Measurements from ENCODE around the gene VAPB. TPM values are rescaled to one million over a fixed set of nuclear protein-coding genes. Genes with fewer than 3 reads are reported as not detected.
"Not testable (repeated sequence)": the region's sequence is repeated elsewhere in the genome, so short reads cannot be mapped to it uniquely, and the experiment has no call there.

The VAPB gene
- total RNA-seq, 1 experiment from 2014 or later: 46.6 TPM

DNA sequence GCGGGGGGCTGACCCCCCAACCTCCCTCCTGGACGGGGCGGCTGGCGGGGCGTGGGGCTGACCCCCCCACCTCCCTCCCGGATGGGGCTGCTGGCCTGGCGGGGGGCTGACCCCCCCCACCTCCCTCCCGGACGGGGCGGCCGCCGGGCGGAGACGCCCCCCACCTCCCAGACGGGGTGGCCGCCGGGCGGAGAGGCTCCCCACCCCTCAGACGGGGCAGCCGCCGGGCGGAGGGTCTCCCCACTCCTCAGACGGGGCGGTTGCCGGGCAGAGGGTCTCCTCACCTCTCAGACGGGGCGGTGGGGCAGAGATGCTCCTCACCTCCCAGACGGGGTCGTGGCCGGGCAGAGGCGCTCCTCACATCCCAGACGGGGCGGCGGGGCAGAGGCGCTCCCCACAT is 25.2 kb downstream of the VAPB start:
- ATAC-seq; H3K27ac Mint-ChIP-seq; CTCF ChIA-PET; H3K4me3 Mint-ChIP-seq; H3K9me3 Mint-ChIP-seq; DNase-seq (ENCODE audit: low spot score); H3K27me3 Mint-ChIP-seq (ENCODE audit: low read depth); POLR2A ChIA-PET: not testable (repeated sequence)
- H3K36me3 Mint-ChIP-seq: peaks cover 23% of the 10 kb centered on the region
- peaks cover 47% of the 10 kb centered on the region for H3K4me1 Mint-ChIP-seq

DNA sequence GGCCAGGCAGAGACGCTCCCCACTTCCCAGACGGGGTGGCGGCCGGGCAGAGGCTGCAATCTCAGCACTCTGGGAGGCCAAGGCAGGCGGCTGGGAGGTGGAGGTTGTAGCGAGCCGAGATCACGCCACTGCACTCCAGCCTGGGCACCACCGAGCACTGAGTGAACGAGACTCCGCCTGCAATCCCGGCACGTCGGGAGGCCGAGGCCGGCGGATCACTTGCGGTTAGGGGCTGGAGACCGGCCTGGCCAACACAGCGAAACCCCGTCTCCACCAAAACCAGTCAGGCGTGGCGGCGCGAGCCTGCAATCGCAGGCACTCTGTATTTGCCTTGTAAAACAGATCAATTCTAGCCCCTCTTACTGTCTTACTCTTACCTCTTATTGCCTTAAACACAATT is 25.8 kb downstream of the VAPB start:
- H3K4me3 Mint-ChIP-seq, CTCF ChIA-PET: not testable (repeated sequence)

DNA sequence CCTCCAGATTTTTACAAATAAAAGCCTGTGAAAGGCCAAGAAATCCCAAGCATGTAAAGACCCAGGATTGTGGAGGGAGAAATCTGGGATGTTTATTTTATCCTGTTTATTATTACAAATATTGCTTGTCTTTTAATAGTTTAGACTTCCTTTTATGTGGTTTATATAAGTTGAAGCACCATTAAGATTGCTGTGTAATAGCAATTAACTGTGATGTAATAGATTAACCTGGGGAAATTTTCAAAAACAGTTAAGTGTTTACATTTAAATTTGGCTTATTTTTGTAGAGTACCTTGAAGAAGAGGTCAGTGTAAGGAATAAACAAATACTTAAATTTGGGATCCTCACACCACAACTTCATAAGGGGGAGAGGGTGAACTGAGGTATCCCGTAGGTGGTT is 27.0 kb downstream of the VAPB start:
- DNase-seq (ENCODE audit: low spot score): no peak
- TF ChIP-seq, protein P1, sequence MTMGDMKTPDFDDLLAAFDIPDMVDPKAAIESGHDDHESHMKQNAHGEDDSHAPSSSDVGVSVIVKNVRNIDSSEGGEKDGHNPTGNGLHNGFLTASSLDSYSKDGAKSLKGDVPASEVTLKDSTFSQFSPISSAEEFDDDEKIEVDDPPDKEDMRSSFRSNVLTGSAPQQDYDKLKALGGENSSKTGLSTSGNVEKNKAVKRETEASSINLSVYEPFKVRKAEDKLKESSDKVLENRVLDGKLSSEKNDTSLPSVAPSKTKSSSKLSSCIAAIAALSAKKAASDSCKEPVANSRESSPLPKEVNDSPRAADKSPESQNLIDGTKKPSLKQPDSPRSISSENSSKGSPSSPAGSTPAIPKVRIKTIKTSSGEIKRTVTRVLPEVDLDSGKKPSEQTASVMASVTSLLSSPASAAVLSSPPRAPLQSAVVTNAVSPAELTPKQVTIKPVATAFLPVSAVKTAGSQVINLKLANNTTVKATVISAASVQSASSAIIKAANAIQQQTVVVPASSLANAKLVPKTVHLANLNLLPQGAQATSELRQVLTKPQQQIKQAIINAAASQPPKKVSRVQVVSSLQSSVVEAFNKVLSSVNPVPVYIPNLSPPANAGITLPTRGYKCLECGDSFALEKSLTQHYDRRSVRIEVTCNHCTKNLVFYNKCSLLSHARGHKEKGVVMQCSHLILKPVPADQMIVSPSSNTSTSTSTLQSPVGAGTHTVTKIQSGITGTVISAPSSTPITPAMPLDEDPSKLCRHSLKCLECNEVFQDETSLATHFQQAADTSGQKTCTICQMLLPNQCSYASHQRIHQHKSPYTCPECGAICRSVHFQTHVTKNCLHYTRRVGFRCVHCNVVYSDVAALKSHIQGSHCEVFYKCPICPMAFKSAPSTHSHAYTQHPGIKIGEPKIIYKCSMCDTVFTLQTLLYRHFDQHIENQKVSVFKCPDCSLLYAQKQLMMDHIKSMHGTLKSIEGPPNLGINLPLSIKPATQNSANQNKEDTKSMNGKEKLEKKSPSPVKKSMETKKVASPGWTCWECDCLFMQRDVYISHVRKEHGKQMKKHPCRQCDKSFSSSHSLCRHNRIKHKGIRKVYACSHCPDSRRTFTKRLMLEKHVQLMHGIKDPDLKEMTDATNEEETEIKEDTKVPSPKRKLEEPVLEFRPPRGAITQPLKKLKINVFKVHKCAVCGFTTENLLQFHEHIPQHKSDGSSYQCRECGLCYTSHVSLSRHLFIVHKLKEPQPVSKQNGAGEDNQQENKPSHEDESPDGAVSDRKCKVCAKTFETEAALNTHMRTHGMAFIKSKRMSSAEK (CRISPR knock-in tag; IDR thresholded peaks at IDR 0.05; ENCODE audit: borderline replicate concordance): no peak
- no peak for ATAC-seq
- Mint-ChIP-seq H3K4me1 (peaks cover 33% of the 10 kb centered on the region), H3K4me3 (no peak overlapping the region), H3K9me3 (peaks cover 7% of the 10 kb centered on the region), H3K36me3 (peaks cover 38% of the 10 kb centered on the region), H3K27me3 (ENCODE audit: low read depth) (peaks cover 7% of the 10 kb centered on the region; the same call in 1 of the 2 replicates), H3K27ac (peak overlapping the region; percentile 94)
- ChIA-PET CTCF (no interaction called here), POLR2A (no interaction called here)

More for the DNA sequence above, 25.8 kb downstream of the VAPB start:
- H3K27me3 Mint-ChIP-seq (ENCODE audit: low read depth); H3K27ac Mint-ChIP-seq; DNase-seq (ENCODE audit: low spot score); ATAC-seq; POLR2A ChIA-PET; H3K9me3 Mint-ChIP-seq: not testable (repeated sequence)
- Mint-ChIP-seq H3K36me3 (peaks cover 29% of the 10 kb centered on the region), H3K4me1 (peaks cover 41% of the 10 kb centered on the region)

DNA sequence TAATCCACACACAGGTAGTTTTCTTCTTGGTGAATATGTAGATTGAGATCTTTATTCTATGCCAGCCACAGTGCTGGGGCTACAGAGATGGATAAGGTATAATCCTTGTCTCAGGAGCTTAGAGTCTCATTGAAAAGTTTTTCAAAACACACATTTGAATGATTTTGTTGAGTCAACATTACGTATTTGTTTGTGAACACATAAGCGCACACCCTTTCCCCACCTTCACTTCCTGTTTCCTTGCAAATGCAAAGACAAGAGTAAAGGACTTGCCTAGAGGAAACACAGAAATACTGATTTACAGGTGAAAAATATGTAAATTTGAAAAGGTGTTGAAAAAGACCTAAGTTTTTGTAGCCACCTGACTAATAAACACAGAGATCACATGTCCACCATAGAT is 27.8 kb downstream of the VAPB start:
- Mint-ChIP-seq H3K27ac (peak overlapping the region; percentile 94), H3K36me3 (peaks cover 36% of the 10 kb centered on the region), H3K4me3 (peak overlapping the region; percentile 33; the same call in 1 of the 2 replicates), H3K27me3 (ENCODE audit: low read depth) (peaks cover 7% of the 10 kb centered on the region; the same call in 1 of the 2 replicates), H3K9me3 (peaks cover 7% of the 10 kb centered on the region), H3K4me1 (peaks cover 39% of the 10 kb centered on the region)
- ChIA-PET CTCF (no interaction called here), POLR2A (no interaction called here)
- TF ChIP-seq, protein P2, sequence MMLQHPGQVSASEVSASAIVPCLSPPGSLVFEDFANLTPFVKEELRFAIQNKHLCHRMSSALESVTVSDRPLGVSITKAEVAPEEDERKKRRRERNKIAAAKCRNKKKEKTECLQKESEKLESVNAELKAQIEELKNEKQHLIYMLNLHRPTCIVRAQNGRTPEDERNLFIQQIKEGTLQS (CRISPR knock-in tag; conservative IDR thresholded peaks at IDR 0.05): no peak
- TF ChIP-seq, protein P3, sequence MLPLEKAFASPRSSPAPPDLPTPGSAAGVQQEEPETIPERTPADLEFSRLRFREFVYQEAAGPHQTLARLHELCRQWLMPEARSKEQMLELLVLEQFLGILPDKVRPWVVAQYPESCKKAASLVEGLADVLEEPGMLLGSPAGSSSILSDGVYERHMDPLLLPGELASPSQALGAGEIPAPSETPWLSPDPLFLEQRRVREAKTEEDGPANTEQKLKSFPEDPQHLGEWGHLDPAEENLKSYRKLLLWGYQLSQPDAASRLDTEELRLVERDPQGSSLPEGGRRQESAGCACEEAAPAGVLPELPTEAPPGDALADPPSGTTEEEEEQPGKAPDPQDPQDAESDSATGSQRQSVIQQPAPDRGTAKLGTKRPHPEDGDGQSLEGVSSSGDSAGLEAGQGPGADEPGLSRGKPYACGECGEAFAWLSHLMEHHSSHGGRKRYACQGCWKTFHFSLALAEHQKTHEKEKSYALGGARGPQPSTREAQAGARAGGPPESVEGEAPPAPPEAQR (CRISPR knock-in tag; IDR thresholded peaks at IDR 0.05): no peak
- no peak for TF ChIP-seq TEAD4 (CRISPR knock-in tag; IDR thresholded peaks at IDR 0.05)
- TF ChIP-seq, protein P4, sequence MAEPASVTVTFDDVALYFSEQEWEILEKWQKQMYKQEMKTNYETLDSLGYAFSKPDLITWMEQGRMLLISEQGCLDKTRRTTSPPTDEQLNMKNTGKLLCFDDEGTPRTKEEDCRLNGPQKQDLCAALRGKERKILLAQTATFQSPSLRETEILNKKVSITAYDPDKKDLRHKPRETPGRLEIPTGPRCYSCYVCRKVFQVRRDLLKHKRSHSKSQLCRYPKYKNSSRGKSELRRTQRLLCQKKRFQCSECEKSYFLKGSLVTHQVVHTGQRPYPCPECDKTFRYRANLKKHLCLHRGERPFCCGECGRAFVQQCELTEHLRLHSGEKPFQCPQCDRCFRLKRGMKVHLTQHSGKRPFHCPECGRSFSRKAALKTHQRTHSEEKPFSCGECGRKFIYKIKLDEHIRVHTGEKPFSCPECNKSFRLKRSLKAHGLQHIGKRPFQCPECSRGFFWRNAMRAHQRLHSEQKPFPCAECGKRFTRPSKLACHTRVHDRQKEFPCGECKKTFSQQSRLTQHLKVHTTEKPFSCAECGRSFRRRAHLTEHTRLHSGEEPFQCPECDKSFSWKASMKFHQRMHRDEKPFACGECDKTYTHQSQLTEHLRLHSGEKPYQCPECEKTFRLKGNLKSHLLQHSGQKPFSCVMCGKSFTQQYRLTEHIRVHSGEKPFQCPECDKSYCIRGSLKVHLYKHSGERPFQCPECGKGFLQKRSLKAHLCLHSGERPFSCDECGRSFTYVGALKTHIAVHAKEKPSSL (CRISPR knock-in tag; conservative IDR thresholded peaks at IDR 0.05): no peak
- TF ChIP-seq NFATC4 (CRISPR knock-in tag; IDR thresholded peaks at IDR 0.05): no peak
- TF ChIP-seq, protein P5, sequence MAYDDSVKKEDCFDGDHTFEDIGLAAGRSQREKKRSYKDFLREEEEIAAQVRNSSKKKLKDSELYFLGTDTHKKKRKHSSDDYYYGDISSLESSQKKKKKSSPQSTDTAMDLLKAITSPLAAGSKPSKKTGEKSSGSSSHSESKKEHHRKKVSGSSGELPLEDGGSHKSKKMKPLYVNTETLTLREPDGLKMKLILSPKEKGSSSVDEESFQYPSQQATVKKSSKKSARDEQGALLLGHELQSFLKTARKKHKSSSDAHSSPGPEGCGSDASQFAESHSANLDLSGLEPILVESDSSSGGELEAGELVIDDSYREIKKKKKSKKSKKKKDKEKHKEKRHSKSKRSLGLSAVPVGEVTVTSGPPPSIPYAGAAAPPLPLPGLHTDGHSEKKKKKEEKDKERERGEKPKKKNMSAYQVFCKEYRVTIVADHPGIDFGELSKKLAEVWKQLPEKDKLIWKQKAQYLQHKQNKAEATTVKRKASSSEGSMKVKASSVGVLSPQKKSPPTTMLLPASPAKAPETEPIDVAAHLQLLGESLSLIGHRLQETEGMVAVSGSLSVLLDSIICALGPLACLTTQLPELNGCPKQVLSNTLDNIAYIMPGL (CRISPR knock-in tag; IDR thresholded peaks at IDR 0.05): no peak
- TF ChIP-seq, protein P6, sequence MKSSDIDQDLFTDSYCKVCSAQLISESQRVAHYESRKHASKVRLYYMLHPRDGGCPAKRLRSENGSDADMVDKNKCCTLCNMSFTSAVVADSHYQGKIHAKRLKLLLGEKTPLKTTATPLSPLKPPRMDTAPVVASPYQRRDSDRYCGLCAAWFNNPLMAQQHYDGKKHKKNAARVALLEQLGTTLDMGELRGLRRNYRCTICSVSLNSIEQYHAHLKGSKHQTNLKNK (CRISPR knock-in tag; IDR thresholded peaks at IDR 0.05): no peak
- ATAC-seq (no peak), DNase-seq (ENCODE audit: low spot score) (no peak)

Data from WTC11 (cell line).